Heart left ventricle (tissue), 13 donors: ENCODE results near the gene SNRPD3.
"Not testable (repeated sequence)": the region's sequence is repeated elsewhere in the genome, so short reads cannot be mapped to it uniquely, and the experiment has no call there.

Experiments used
- POLR2A ChIP-seq, 2 donors: fragments of 450-650 bp; IDR thresholded peaks; one replicate each; pipeline ENCODE4 v1.6.1; 2017; ENCODE audit warnings: antibody characterized with exemption in 2 of 2, mild to moderate bottlenecking in 2 of 2, moderate library complexity in 2 of 2
- TF ChIP-seq, protein P1 (sequence below), 12 donors: fragments of 200-600 bp; sonication (generic) in 4 of 12; IDR thresholded peaks; one replicate each; pipeline versions ENCODE4 v1.5.0 to v1.8.0; 2018 to 2022; ENCODE audit warnings: antibody characterized with exemption in 12 of 12, mild to moderate bottlenecking in 5 of 12
- donor health status: ischemic (EF 13 %, LVEDD 7.1; RV severe dilation, severe dysfunction).
- donor health status: DM: no; HTN: yes; CAD: no.
- donor health status: DM: no; HTN: no; CAD: no.
- donor health status: ischemic (EF 25% LVEDD 6.9; RV normal size, moderate dysfunction).
- donor health status: ischemic (EF 25% LVEDD 5.7; RV mildly dilated, moderate dysfunction).
- donor health status: ischemic (EF 35%, LVEDD 5.7; RV mildly dilated, moderate dysfunction).
- donor health status: nonischemic (EF 11% LVEDD 7.7; RV severe dilation, severe dysfunction).
- donor health status: DM: yes; HTN: yes; CAD: no.
- donor health status: PGD.
- donor health status: ischemic (EF 29% LVEDD 5.4; RV normal size, mild dysfunction).
- donor health status: nonischemic (EF 23%, LVEDD 6.1; RV moderate dilation, normal function).

DNA sequence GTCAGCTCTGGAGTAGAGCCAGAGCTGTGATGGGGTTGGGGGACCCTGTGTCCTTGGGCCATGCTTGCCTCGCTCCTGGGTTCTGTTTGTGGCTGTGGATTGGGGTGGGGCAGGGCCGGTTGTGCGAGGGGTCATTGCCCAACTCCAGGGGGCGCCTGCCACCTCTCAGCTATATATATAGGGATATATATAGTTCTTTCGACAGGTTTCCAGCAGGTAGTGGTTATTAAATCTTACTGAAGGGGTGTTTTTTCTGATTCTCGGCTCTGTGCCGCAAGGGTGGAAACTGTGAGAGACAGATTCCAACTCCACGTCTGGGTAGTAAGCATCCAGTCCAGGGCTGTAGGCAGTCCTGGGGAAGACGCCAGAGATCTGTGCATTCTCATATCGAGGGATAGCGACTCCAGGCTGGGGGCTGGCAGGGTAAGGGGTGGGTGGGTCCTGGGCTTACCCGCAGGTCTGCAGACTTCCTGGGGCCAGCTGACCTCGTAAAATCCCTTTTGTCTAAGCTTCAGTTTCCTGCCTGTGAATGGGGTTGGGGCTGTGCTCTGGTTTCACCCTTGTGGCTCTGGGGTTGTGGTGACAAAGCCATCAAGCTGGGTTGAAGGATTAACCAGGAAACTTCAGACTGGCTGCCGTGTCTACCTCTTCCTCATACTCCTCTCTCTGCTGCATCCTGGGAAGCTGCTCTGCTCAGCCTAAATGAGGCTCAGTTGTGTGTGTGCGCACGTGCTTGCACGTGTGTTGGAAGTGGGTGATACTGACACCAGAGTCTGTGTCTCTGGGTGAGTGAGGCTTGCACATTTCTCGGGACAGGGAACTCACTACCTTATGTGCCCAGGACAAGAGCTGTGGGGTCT is 48.2 kb downstream of the SNRPD3 start:
- TF ChIP-seq, protein P1, sequence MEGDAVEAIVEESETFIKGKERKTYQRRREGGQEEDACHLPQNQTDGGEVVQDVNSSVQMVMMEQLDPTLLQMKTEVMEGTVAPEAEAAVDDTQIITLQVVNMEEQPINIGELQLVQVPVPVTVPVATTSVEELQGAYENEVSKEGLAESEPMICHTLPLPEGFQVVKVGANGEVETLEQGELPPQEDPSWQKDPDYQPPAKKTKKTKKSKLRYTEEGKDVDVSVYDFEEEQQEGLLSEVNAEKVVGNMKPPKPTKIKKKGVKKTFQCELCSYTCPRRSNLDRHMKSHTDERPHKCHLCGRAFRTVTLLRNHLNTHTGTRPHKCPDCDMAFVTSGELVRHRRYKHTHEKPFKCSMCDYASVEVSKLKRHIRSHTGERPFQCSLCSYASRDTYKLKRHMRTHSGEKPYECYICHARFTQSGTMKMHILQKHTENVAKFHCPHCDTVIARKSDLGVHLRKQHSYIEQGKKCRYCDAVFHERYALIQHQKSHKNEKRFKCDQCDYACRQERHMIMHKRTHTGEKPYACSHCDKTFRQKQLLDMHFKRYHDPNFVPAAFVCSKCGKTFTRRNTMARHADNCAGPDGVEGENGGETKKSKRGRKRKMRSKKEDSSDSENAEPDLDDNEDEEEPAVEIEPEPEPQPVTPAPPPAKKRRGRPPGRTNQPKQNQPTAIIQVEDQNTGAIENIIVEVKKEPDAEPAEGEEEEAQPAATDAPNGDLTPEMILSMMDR (IDR thresholded peaks at IDR 0.05) = peak in 1 of 12 donors; percentile 17
- TF ChIP-seq POLR2A (IDR thresholded peaks at IDR 0.05) = not testable (repeated sequence)
